ENCODE measurements around the gene DOHH. TPM values are rescaled to one million over a fixed set of nuclear protein-coding genes. Genes with fewer than 3 reads are reported as not detected.

The DOHH gene
- total RNA-seq, 1 donor from 2014 or later: 14.5 TPM

- H2AFZ ChIP-seq (ENCODE audit: low read depth, low read length): no peak overlapping the region
- H4K20me1 ChIP-seq (ENCODE audit: insufficient read depth, low read length): peaks cover 62% of the 10 kb centered on the region
- H3K27me3 ChIP-seq (ENCODE audit: insufficient read depth, low read length): no peaks in the 10 kb centered on the region
- DNase-seq (ENCODE audit: low read depth): no peak
- H3K4me3 Mint-ChIP-seq (ENCODE audit: unreplicated experiment): no peak overlapping the region
- no peak for FAIRE-seq
- H3K79me2 ChIP-seq (ENCODE audit: insufficient read depth, low read length): peaks cover 2% of the 10 kb centered on the region
- no peaks in the 10 kb centered on the region for H3K9me3 Mint-ChIP-seq (ENCODE audit: unreplicated experiment)
- H3K4me1 Mint-ChIP-seq (ENCODE audit: low read depth, unreplicated experiment): no peaks in the 10 kb centered on the region
- H3K4me2 ChIP-seq (ENCODE audit: low read length): no peak overlapping the region
- H3K36me3 Mint-ChIP-seq (ENCODE audit: low read depth, unreplicated experiment): peaks cover 1% of the 10 kb centered on the region
- H3K27ac Mint-ChIP-seq (ENCODE audit: unreplicated experiment): no peak overlapping the region
- peaks cover 3% of the 10 kb centered on the region for H3K36me3 ChIP-seq (ENCODE audit: insufficient read depth, low read length)
- no peak overlapping the region for H3K4me3 ChIP-seq (ENCODE audit: insufficient read depth, low read depth, low read length)
- no peak overlapping the region for H3K27ac ChIP-seq (ENCODE audit: low read depth, low read length)
- H3K9me3 ChIP-seq (ENCODE audit: insufficient read depth, low read depth, low read length): no peaks in the 10 kb centered on the region
- no peak overlapping the region for H3K9ac ChIP-seq (ENCODE audit: low read length)
- no peaks in the 10 kb centered on the region for H3K4me1 ChIP-seq (ENCODE audit: insufficient read depth, low read length)
- TF ChIP-seq EZH2 (IDR thresholded peaks at IDR 0.05; ENCODE audit: insufficient read depth, low read length) (no peak), CTCF (IDR thresholded peaks at IDR 0.05; ENCODE audit: insufficient read depth, low read depth, low read length) (no peak)
- H3K27me3 Mint-ChIP-seq (ENCODE audit: low read depth, unreplicated experiment): no peaks in the 10 kb centered on the region
These were observed 45.2 kb upstream of the DOHH start for GRCh38 chr19:3545669-3546034.

- H3K4me3 Mint-ChIP-seq (ENCODE audit: unreplicated experiment): no peak overlapping the region
- H3K27me3 Mint-ChIP-seq (ENCODE audit: low read depth, unreplicated experiment): no peaks in the 10 kb centered on the region
- Histone ChIP-seq H3K27me3 (ENCODE audit: insufficient read depth, low read length) (no peaks in the 10 kb centered on the region), H4K20me1 (ENCODE audit: insufficient read depth, low read length) (peaks cover 61% of the 10 kb centered on the region), H3K4me3 (ENCODE audit: insufficient read depth, low read depth, low read length) (no peak overlapping the region), H3K36me3 (ENCODE audit: insufficient read depth, low read length) (peaks cover 3% of the 10 kb centered on the region), H3K79me2 (ENCODE audit: insufficient read depth, low read length) (no peaks in the 10 kb centered on the region), H3K9me3 (ENCODE audit: insufficient read depth, low read depth, low read length) (no peaks in the 10 kb centered on the region), H2AFZ (ENCODE audit: low read depth, low read length) (no peak overlapping the region), H3K9ac (ENCODE audit: low read length) (no peak overlapping the region), H3K4me2 (ENCODE audit: low read length) (no peak overlapping the region), H3K27ac (ENCODE audit: low read depth, low read length) (no peak overlapping the region), H3K4me1 (ENCODE audit: insufficient read depth, low read length) (no peaks in the 10 kb centered on the region)
- TF ChIP-seq CTCF (IDR thresholded peaks at IDR 0.05; ENCODE audit: insufficient read depth, low read depth, low read length): peak; percentile 61
- TF ChIP-seq EZH2 (IDR thresholded peaks at IDR 0.05; ENCODE audit: insufficient read depth, low read length): no peak
- H3K36me3 Mint-ChIP-seq (ENCODE audit: low read depth, unreplicated experiment): peaks cover 1% of the 10 kb centered on the region
- no peaks in the 10 kb centered on the region for H3K9me3 Mint-ChIP-seq (ENCODE audit: unreplicated experiment)
- DNase-seq (ENCODE audit: low read depth) (no peak), FAIRE-seq (no peak)
- no peaks in the 10 kb centered on the region for H3K4me1 Mint-ChIP-seq (ENCODE audit: low read depth, unreplicated experiment)
- no peak overlapping the region for H3K27ac Mint-ChIP-seq (ENCODE audit: unreplicated experiment)
These were observed 44.5 kb upstream of the DOHH start for GRCh38 chr19:3544742-3545668.

GRCh38 chr19:3544058-3544376 lies 43.5 kb upstream of the DOHH start:
- FAIRE-seq (no peak), DNase-seq (ENCODE audit: low read depth) (no peak)
- Histone ChIP-seq H3K79me2 (ENCODE audit: insufficient read depth, low read length) (peaks cover 5% of the 10 kb centered on the region), H3K36me3 (ENCODE audit: insufficient read depth, low read length) (peaks cover 3% of the 10 kb centered on the region), H3K4me3 (ENCODE audit: insufficient read depth, low read depth, low read length) (no peak overlapping the region), H4K20me1 (ENCODE audit: insufficient read depth, low read length) (peaks cover 60% of the 10 kb centered on the region), H3K4me2 (ENCODE audit: low read length) (no peak overlapping the region), H3K27ac (ENCODE audit: low read depth, low read length) (no peak overlapping the region), H3K9ac (ENCODE audit: low read length) (no peak overlapping the region), H2AFZ (ENCODE audit: low read depth, low read length) (no peak overlapping the region), H3K4me1 (ENCODE audit: insufficient read depth, low read length) (no peaks in the 10 kb centered on the region), H3K27me3 (ENCODE audit: insufficient read depth, low read length) (no peaks in the 10 kb centered on the region), H3K9me3 (ENCODE audit: insufficient read depth, low read depth, low read length) (no peaks in the 10 kb centered on the region)
- TF ChIP-seq CTCF (IDR thresholded peaks at IDR 0.05; ENCODE audit: insufficient read depth, low read depth, low read length) (no peak), EZH2 (IDR thresholded peaks at IDR 0.05; ENCODE audit: insufficient read depth, low read length) (no peak)
- H3K27ac Mint-ChIP-seq (ENCODE audit: unreplicated experiment): no peak overlapping the region
- H3K36me3 Mint-ChIP-seq (ENCODE audit: low read depth, unreplicated experiment): peaks cover 6% of the 10 kb centered on the region
- no peak overlapping the region for H3K4me3 Mint-ChIP-seq (ENCODE audit: unreplicated experiment)
- no peaks in the 10 kb centered on the region for H3K9me3 Mint-ChIP-seq (ENCODE audit: unreplicated experiment)
- no peaks in the 10 kb centered on the region for H3K4me1 Mint-ChIP-seq (ENCODE audit: low read depth, unreplicated experiment)
- no peaks in the 10 kb centered on the region for H3K27me3 Mint-ChIP-seq (ENCODE audit: low read depth, unreplicated experiment)
